Nephron progenitor cell (in vitro differentiated cells): Measurements from ENCODE around the gene UBXN7.

Experiments
- DNase-seq: peaks from one replicate; pipeline ENCODE4 v3.0.0; 2021
- H3K27ac Mint-ChIP-seq: 2 replicates; pipeline ENCODE4 v1.8.0; 2021; ENCODE audit warnings: mild to moderate bottlenecking, moderate library complexity, mixed read lengths
- H3K27me3 Mint-ChIP-seq: 2 replicates; pipeline ENCODE4 v1.8.0; 2021; ENCODE audit warnings: mild to moderate bottlenecking, low read depth, mixed read lengths; ENCODE audit not compliant: poor library complexity
- H3K36me3 Mint-ChIP-seq: 2 replicates; pipeline ENCODE4 v1.8.0; 2021; ENCODE audit warnings: low read depth, mixed read lengths
- H3K4me1 Mint-ChIP-seq: 2 replicates; pipeline ENCODE4 v1.8.0; 2021; ENCODE audit warnings: mixed read lengths
- H3K4me3 Mint-ChIP-seq: 2 replicates; pipeline ENCODE4 v1.8.0; 2021; ENCODE audit warnings: mild to moderate bottlenecking, moderate library complexity, mixed read lengths
- H3K9me3 Mint-ChIP-seq: 2 replicates; pipeline ENCODE4 v1.8.0; 2021; ENCODE audit warnings: mild to moderate bottlenecking, moderate library complexity, mixed read lengths
- TF ChIP-seq, protein P1 (sequence below): fragments of 200-600 bp; sonication (generic); IDR thresholded peaks from 2 replicates; pipeline ENCODE4 v1.5.0; 2021; ENCODE audit warnings: antibody characterized with exemption

Gene UBXN7

DNA sequence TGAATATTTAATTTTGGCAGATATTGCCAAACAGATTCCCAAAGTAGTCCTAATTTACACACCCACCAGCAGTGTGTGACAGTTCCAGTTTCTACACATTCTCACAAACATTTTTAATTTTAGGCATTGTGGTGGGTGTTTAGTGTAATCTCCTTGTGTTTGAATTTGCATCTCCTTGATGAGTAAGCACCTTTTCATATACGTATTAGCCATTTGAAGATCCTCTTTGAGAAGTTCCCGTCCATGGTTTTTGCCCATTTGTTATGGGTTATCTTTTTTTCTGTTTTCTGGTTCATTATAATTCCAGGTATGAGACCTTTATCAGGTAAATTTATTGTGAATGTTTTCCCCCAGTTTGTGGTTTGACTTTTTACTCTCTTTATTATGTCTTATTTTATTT, 91.8 kb downstream of the UBXN7 start:
- no peak for DNase-seq
- H3K27ac Mint-ChIP-seq: no peak overlapping the region
- H3K36me3 Mint-ChIP-seq: peaks cover 13% of the 10 kb centered on the region
- peaks cover 8% of the 10 kb centered on the region for H3K4me1 Mint-ChIP-seq
- H3K27me3 Mint-ChIP-seq: no peaks in the 10 kb centered on the region
- TF ChIP-seq, protein P1, sequence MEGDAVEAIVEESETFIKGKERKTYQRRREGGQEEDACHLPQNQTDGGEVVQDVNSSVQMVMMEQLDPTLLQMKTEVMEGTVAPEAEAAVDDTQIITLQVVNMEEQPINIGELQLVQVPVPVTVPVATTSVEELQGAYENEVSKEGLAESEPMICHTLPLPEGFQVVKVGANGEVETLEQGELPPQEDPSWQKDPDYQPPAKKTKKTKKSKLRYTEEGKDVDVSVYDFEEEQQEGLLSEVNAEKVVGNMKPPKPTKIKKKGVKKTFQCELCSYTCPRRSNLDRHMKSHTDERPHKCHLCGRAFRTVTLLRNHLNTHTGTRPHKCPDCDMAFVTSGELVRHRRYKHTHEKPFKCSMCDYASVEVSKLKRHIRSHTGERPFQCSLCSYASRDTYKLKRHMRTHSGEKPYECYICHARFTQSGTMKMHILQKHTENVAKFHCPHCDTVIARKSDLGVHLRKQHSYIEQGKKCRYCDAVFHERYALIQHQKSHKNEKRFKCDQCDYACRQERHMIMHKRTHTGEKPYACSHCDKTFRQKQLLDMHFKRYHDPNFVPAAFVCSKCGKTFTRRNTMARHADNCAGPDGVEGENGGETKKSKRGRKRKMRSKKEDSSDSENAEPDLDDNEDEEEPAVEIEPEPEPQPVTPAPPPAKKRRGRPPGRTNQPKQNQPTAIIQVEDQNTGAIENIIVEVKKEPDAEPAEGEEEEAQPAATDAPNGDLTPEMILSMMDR: no peak
- peaks cover 4% of the 10 kb centered on the region for H3K9me3 Mint-ChIP-seq
- no peak overlapping the region for H3K4me3 Mint-ChIP-seq

DNA sequence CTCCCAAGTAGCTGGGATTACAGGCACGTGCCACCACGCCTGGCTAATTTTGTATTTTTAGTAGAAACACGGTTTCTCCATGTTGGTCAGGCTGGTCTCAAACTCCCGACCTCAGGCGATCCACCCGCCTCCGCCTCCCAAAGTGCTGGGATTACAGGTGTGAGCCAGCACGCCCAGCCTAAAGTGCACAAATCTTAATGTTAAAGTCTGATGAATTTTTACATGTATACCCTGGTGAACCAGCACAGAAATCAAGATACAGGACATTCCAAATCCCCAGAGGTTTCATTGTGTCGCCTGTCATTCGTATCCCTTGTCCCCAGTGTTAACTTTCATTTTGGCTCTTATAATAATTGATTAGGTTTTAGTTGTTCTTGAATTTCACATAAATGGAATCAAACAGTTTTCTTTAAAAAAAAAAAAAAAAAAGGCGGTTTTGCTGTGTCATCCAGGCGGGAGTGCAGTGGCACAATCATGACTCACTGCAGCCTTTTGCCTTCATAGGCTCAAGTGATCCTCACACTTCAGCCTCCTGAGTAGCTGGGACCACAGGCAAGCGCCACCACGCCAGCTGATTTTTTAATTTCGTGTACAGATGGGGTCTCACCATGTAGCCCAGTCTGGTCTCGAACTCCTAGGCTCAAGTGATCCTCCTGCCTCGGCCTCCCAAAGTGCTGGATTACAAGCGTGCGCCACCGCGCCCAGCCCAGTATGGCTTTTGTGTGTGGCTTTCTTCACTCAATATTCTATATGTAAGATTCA, 92.6 kb downstream of the UBXN7 start:
- TF ChIP-seq, protein P1: no peak
- H3K27ac Mint-ChIP-seq: no peak overlapping the region
- H3K4me3 Mint-ChIP-seq: no peak overlapping the region
- DNase-seq: no peak
- peaks cover 9% of the 10 kb centered on the region for H3K36me3 Mint-ChIP-seq
- H3K9me3 Mint-ChIP-seq: peaks cover 4% of the 10 kb centered on the region
- peaks cover 8% of the 10 kb centered on the region for H3K4me1 Mint-ChIP-seq
- no peaks in the 10 kb centered on the region for H3K27me3 Mint-ChIP-seq

DNA sequence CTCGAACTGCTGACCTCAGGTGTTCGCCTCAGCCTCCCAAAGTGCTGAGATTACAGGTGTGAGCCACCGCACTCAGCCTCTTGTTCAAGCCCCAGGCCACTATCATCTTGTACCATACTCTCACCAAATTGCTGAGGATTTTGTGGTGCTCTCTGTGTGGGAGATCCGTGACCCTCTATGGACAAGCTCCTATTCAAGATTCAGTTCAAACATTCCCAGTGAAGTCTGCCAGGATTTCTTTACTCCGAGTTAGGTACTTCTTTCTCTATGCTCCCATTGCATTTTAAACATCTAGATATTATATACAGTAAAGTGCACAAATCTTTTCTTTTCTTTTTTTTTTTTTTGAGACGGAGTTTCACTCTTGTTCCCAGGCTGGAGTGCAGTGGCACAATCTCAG, 93.2 kb downstream of the UBXN7 start:
- H3K36me3 Mint-ChIP-seq: peaks cover 5% of the 10 kb centered on the region
- peaks cover 4% of the 10 kb centered on the region for H3K9me3 Mint-ChIP-seq
- H3K4me1 Mint-ChIP-seq: peaks cover 8% of the 10 kb centered on the region
- no peak overlapping the region for H3K27ac Mint-ChIP-seq
- no peak for DNase-seq
- no peaks in the 10 kb centered on the region for H3K27me3 Mint-ChIP-seq
- H3K4me3 Mint-ChIP-seq: no peak overlapping the region
- TF ChIP-seq, protein P1: no peak

DNA sequence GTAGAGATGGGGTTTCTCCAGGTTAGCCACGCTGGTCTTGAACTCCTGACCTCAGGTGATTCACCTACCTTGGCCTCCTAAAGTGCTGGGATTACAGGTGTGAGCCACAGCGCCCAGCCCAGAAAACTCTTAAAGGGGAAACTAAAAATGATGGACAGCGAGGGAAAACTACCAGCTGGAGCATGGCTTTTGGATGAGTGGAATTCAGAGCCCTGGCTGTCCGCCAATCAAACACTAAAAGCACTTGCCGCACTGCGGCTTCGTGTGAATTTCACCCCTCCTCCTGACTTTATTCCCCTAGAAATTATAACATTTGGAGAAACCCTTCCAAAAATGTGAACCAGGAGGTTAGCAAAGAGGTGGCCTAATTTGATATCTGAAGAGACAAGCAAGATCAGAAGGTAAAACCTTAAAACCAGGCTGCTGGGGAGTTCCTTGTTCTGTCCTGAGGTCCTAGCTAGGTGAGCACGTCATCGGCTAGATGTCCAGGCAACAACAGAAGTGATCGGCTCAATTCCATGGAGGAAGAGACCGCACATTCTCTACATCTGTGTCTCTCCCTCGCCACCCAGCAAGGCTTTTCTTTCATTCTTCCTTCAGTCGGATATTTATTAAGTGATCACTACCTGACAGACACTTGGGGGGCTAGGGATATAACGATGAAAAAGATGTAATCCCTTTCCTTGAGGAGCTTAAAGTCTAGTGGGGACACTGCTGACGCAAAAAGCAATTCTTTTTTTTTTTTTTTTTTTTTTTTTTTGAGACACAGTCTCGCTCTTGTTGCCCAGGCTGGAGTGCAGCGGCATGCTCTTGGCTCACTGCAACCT, 95.7 kb downstream of the UBXN7 start:
- Mint-ChIP-seq H3K4me1 (peaks cover 8% of the 10 kb centered on the region), H3K36me3 (no peaks in the 10 kb centered on the region), H3K27ac (no peak overlapping the region), H3K9me3 (peaks cover 4% of the 10 kb centered on the region), H3K27me3 (no peaks in the 10 kb centered on the region), H3K4me3 (no peak overlapping the region)
- no peak for DNase-seq
- TF ChIP-seq, protein P1: no peak

DNA sequence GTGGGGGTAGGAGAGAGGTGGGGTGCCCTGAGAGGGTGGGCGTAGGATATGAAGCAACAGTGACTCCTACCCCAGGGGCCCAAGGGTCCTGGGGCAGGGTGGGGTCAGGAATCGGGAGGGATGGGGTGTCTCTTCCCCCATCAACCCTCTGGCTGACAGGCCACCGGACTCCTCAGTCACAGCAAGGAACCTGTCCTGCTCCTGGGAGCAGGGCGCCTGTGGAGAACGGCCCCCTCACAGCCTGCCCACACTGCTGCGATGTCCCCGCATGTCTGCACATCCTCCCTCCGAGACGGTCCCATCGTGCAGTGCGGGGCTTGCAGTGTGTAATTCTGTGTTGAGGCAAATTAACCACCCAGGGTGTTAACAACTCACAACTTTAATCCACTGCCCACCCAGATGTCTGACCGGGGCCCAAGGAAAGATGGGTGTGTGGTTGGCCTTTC, 96.7 kb downstream of the UBXN7 start:
- peaks cover 4% of the 10 kb centered on the region for H3K9me3 Mint-ChIP-seq
- no peak overlapping the region for H3K4me3 Mint-ChIP-seq
- no peaks in the 10 kb centered on the region for H3K27me3 Mint-ChIP-seq
- TF ChIP-seq, protein P1: no peak
- H3K27ac Mint-ChIP-seq: no peak overlapping the region
- no peaks in the 10 kb centered on the region for H3K36me3 Mint-ChIP-seq
- peaks cover 8% of the 10 kb centered on the region for H3K4me1 Mint-ChIP-seq
- no peak for DNase-seq
